ENCODE measurements around the gene ADARB2. TPM values are rescaled to one million over a fixed set of nuclear protein-coding genes. Genes with fewer than 3 reads are reported as not detected.
"Not testable (repeated sequence)": the region's sequence is repeated elsewhere in the genome, so short reads cannot be mapped to it uniquely, and the experiment has no call there.

The ADARB2 gene
- total and polyA plus RNA-seq, 2 experiments from 2014 or later = 1.6 to 3.1 TPM

- Histone ChIP-seq H3K4me3 (no peak overlapping the region), H3K9me3 (ENCODE audit: low read depth) (no peaks in the 10 kb centered on the region), H3K36me3 (no peaks in the 10 kb centered on the region), H3K4me1 (ENCODE audit: low read depth) (peaks cover 4% of the 10 kb centered on the region), H3K27me3 (no peaks in the 10 kb centered on the region), H3K27ac (no peak overlapping the region)
- no peak for TF ChIP-seq CTCF (IDR thresholded peaks at IDR 0.05; ENCODE audit: low read depth, low read length)
- no peak for DNase-seq (ENCODE audit: low read depth in 1 of 2, low spot score in 1 of 2)
These were observed 379.2 kb downstream of the ADARB2 start for GRCh38 chr10:1358147-1358546.

GRCh38 chr10:1356349-1356748 lies 381.0 kb downstream of the ADARB2 start:
- H3K9me3 ChIP-seq (ENCODE audit: low read depth) = no peaks in the 10 kb centered on the region
- TF ChIP-seq CTCF (IDR thresholded peaks at IDR 0.05; ENCODE audit: low read depth, low read length) = no peak
- no peak overlapping the region for H3K27ac ChIP-seq
- H3K4me1 ChIP-seq (ENCODE audit: low read depth) = peaks cover 1% of the 10 kb centered on the region
- H3K36me3 ChIP-seq = no peaks in the 10 kb centered on the region
- H3K27me3 ChIP-seq = no peaks in the 10 kb centered on the region
- DNase-seq (ENCODE audit: low read depth in 1 of 2, low spot score in 1 of 2) = no peak
- no peak overlapping the region for H3K4me3 ChIP-seq

GRCh38 chr10:1354809-1355710 lies 382.3 kb downstream of the ADARB2 start:
- DNase-seq (ENCODE audit: low read depth in 1 of 2, low spot score in 1 of 2) = no peak
- Histone ChIP-seq H3K27ac (no peak overlapping the region), H3K36me3 (no peaks in the 10 kb centered on the region), H3K9me3 (ENCODE audit: low read depth) (no peaks in the 10 kb centered on the region), H3K4me1 (ENCODE audit: low read depth) (no peaks in the 10 kb centered on the region), H3K4me3 (no peak overlapping the region), H3K27me3 (no peaks in the 10 kb centered on the region)
- no peak for TF ChIP-seq CTCF (IDR thresholded peaks at IDR 0.05; ENCODE audit: low read depth, low read length)

GRCh38 chr10:1352296-1352695 lies 385.0 kb downstream of the ADARB2 start:
- H3K27me3 ChIP-seq; H3K9me3 ChIP-seq (ENCODE audit: low read depth); H3K36me3 ChIP-seq; DNase-seq (ENCODE audit: low read depth in 1 of 2, low spot score in 1 of 2); H3K4me3 ChIP-seq; H3K27ac ChIP-seq; H3K4me1 ChIP-seq (ENCODE audit: low read depth): not testable (repeated sequence)

GRCh38 chr10:1348773-1349050 lies 388.6 kb downstream of the ADARB2 start:
- Histone ChIP-seq H3K27ac (no peak overlapping the region), H3K9me3 (ENCODE audit: low read depth) (no peaks in the 10 kb centered on the region), H3K36me3 (no peaks in the 10 kb centered on the region), H3K4me1 (ENCODE audit: low read depth) (no peaks in the 10 kb centered on the region), H3K4me3 (no peak overlapping the region), H3K27me3 (no peaks in the 10 kb centered on the region)
- TF ChIP-seq CTCF (IDR thresholded peaks at IDR 0.05; ENCODE audit: low read depth, low read length) = no peak
- DNase-seq (ENCODE audit: low read depth in 1 of 2, low spot score in 1 of 2) = no peak

GRCh38 chr10:1347962-1348772 lies 389.2 kb downstream of the ADARB2 start:
- no peaks in the 10 kb centered on the region for H3K9me3 ChIP-seq (ENCODE audit: low read depth)
- H3K4me3 ChIP-seq = no peak overlapping the region
- no peak overlapping the region for H3K27ac ChIP-seq
- DNase-seq (ENCODE audit: low read depth in 1 of 2, low spot score in 1 of 2) = no peak
- no peaks in the 10 kb centered on the region for H3K27me3 ChIP-seq
- TF ChIP-seq CTCF (IDR thresholded peaks at IDR 0.05; ENCODE audit: low read depth, low read length) = no peak
- H3K36me3 ChIP-seq = no peaks in the 10 kb centered on the region
- no peaks in the 10 kb centered on the region for H3K4me1 ChIP-seq (ENCODE audit: low read depth)
